Stimulated activated CD8-positive, alpha-beta memory T cell treated with anti-CD3 and anti-CD28 coated beads, Interleukin-15, amount 100 ng/mL, for 4 hours (primary cell): ENCODE data around the gene B9D1.

Experiments
- DNase-seq, 2 donors: peaks; one replicate each; pipeline ENCODE4 v3.0.0-alpha.2; 2020; ENCODE audit warnings: low read depth in 2 of 2

B9D1 gene

GRCh38 chr17:19320876-19321275 is 41.6 kb downstream of the B9D1 start:
- DNase-seq: no peak

DNA sequence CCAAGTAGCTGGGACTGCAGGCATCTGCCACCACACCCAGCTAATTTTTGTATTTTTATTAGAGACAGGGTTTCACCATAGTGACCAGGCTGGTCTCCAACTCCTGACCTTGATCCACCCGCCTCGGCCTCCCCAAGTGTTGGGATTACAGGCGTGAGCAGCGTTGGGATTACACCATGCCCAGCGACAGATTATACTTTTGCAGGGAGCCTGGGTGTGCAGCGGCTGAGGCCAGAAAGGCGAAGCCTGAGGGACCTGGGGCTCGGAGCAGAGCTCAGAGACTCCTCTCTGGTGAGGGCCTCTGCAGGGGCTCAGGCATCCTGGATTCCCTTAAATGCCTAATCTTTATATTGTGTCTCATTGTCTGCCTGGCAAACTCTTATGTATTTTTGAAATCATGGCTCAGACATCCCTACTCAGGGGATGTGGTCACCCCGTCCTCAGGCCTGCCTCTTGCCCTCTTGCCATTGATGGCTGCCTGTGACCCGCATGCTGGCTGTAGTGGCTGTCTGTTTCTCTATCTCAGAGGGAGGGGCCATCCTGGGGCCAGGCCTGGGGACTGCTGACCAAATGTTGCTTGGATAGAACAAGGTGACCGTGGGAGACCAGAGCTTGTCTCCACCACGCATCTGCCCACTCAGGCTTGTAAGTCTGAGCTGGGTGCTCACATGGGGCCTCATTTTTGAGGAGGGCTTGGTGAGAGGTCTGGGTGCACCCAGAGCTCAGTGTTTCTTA is 42.6 kb downstream of the B9D1 start:
- no peak for DNase-seq

- no peak for DNase-seq
These were observed 43.9 kb downstream of the B9D1 start for GRCh38 chr17:19318611-19319010.

- DNase-seq: no peak
These were observed 45.0 kb downstream of the B9D1 start for GRCh38 chr17:19317359-19318095.

- no peak for DNase-seq
These were observed 45.7 kb downstream of the B9D1 start for GRCh38 chr17:19316761-19317358.

GRCh38 chr17:19315104-19315503 is 47.4 kb downstream of the B9D1 start:
- DNase-seq: no peak

GRCh38 chr17:19313746-19314651 is 48.5 kb downstream of the B9D1 start:
- no peak for DNase-seq

DNA sequence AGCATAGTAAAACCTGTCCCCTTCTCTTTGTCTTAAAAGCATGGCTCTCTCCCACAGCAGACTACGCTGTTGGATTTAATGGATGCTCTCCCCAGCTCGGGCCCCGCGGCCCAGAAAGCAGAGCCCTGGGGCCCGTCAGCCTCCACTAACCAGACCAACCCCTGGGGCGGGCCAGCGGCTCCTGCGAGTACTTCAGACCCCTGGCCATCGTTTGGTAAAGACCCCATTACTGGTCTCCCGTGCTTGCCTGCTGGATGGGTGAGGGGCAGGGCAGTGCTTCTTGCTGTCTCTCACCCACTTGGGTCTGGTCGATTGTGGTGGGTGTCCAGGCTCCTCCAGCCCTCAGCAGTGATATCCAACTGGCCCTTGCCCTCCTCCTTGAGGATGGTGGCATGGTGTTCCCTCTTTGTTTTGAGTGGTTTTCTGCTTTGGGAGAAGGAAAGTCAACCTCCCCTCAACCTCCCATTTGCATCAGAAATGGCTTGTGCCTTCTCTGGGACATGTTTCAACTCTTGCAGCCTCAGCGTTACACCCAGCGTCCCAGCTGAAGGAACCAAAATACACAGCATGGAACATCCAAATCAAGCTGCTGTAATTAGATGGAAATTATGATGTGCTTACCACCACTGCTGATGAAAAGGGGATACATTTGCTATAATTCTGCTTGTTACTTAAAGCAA is 49.3 kb downstream of the B9D1 start:
- DNase-seq: no peak

- DNase-seq: no peak
These were observed 50.1 kb downstream of the B9D1 start for GRCh38 chr17:19312406-19312805.

GRCh38 chr17:19311421-19312215 is 50.9 kb downstream of the B9D1 start:
- no peak for DNase-seq

DNA sequence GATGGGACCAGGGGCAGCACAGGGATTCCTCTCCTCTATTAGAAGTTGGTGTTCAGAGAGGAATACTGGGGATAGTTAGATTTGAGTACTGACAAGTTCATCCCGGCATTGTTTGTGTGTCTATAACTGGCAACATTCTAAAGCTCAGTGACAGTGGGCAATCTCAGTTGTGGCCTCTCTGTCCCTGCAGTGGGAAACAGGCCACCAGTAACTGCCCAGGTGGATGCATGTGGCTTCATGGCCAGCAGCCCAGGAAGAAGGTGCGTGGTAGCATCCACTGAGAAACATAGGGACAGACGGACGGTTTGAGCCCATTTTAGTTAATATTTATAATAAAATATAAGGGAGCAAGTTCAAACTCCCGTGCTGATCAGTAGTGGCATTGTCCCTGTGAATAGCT is 51.5 kb downstream of the B9D1 start:
- DNase-seq: no peak

- no peak for DNase-seq
These were observed 52.4 kb downstream of the B9D1 start for GRCh38 chr17:19310151-19310550.

DNA sequence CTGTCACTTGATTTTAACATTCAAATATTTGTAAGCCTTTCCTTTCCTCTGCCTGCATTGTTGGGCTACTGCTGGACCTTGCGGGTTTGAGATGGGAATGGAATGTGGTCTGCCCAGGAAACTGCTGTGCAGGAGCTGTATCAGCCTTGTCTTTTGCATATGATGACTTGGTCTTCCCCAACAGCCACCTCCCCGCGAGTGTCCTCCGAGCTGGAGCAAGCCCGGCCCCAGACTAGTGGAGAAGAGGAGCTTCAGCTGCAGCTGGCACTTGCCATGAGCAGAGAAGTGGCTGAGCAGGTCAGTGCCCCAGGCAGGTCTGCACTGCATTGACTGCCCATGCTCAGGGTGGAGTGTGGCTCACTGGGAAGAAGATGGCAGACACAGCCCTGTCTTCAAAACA is 52.8 kb downstream of the B9D1 start:
- no peak for DNase-seq

- DNase-seq: no peak
These were observed 54.1 kb downstream of the B9D1 start for GRCh38 chr17:19308398-19308797.

GRCh38 chr17:19307521-19307920 is 55.0 kb downstream of the B9D1 start:
- DNase-seq: no peak

DNA sequence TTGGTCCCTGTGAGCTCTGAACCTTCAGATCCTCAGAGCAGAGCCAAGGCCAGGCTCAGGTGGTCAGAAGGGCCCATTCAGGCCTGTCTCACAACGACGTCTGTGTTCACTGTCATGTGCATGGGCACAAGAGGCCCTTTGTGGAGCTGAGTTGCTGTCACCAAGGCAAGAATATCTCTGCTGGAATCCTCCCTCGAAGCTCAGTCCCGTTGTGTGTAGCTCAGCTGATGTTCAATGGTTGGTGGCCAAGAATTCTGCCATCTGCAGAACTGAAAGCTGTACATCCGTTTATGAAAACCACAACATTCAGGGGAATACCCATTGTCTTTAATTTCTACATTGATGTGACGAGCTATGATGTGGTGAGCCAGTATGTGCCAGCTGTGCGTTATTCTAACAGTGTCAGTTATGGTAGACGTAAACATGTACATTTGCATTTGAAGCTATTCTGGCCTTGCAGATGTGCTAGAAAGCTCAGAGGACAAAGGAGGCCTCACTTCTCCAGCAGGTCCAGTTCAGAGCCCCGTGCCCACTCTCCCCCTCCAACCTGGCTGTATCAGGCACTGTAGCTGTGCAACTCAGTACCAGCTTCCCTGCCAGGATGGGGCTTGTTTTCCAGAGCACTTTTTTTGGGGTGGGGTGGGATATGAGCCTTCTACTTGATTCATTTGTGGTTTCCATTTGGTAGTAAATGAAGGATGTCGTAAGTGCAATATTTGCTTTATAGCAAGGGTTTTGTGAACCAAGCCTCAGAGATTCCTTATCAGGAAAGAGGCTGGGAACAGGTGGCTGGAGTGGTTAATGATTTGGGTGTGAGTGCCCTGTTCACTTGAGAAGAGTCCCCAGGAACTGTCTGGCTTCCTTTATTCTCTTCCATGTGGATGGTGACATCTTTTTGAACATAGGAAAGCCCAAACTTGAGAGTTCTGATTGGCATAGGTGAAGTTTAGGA is 56.1 kb downstream of the B9D1 start:
- DNase-seq: no peak

DNA sequence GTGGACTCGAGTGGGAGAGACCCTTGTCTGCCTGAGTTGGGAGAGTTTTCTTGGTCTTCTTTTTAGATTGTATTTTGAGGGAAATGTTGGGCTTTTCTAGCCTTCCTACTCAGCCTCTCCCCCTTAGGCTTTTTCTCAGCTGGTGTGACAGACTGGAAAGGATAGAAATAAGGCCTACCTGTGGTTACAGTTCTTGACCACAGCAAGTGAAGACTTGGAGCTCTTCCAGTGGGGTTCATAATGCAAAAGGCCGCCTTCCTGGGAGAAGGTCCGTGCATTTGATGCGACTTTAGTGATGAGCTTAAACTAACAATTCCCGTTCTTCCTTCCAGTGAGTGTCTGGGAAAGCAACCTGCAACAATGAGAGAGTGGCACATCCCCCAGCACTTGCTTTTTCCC is 56.8 kb downstream of the B9D1 start:
- no peak for DNase-seq

DNA sequence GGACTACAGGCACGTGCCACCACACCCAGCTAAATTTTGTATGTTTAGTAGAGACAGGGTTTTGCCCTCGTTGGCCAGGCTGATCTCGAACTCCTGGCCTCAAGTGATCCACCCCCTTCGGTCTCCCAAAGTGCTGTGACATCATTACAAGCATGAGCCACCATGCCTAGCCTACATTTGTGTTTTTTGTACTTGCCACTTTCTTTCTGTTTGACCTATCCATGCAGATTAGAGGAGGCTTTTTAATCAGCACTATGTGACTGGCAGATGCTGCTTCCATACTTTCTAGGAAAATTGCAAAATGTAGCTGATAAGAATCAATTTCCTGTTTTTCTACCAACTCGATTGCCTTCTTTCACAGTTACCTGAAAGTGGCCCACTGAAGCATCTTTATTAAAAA is 57.3 kb downstream of the B9D1 start:
- DNase-seq: no peak

- DNase-seq: no peak
These were observed 57.8 kb downstream of the B9D1 start for GRCh38 chr17:19304751-19305150.
